NCI-H510A (cell line): Measurements from ENCODE around the gene PPP2R2C.

Source experiments
- DNase-seq: peaks from one replicate; lab custom pipeline; 2025; lab: John Stamatoyannopoulos, UW

The PPP2R2C gene

GRCh38 chr4:6327220-6327917 lies 145.0 kb downstream of the PPP2R2C start:
- no peak for DNase-seq

DNA sequence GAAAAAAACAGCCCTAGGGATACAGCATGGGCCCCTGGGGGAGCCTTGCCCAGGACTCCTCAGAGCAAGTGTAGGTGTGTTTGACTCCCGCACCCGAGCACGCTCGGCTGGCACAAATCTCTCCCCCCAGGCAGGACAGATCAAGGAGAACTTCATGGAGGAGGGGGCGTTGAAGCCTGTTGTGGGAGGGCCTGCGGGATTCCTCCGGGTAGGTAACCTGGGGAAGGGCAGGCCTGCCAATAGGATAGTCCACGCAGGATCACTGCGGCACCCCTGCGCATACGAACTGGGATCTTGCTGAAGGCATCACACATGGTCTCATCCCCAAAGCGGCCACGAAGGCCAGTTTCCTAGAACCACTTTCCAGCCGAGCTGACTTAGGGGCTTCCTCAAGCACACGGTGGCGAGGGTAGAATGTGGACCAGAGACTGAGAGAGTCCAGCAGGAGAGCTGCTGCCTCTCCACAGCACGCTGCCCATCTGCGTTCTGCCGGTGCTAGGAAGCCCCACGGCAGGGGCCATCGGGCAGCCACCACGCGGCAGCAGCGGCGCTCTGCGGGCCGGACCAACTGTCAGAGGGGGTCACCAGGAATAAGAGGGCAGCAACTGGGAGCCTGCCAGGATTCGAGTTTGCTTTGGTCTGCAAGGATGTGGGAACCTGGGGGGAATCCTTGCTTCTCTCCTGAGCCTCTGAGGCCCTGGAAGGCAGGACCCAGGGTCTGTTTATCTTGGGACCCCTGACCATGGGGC lies 145.9 kb downstream of the PPP2R2C start:
- DNase-seq, result no peak

DNA sequence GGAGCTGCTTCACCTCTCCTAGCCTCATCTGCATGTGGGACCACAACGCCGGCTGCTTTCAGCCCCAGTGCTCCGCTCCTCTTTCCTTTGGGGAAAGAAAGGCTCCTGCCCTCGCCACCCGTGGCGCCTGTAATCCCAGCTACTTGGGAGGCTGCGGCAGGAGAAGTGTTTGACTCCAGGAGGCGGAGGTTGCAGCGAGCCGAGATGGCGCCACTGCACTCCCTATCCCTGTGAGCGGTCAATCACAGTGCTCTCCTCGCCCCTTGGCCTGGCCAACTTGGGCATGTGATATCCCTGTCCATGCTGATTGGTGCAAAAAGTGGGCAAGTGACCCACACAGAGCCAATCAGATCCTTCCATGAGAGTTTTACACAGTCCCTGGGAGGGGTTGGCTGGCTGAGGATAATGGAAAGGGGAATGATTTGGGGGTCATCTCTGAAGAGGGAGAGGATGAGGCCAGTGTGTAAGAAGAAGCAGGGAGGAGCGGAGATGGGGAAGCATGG lies 146.6 kb downstream of the PPP2R2C start:
- DNase-seq, result no peak

- DNase-seq, result no peak
These were observed 147.2 kb downstream of the PPP2R2C start for GRCh38 chr4:6324999-6325787.

DNA sequence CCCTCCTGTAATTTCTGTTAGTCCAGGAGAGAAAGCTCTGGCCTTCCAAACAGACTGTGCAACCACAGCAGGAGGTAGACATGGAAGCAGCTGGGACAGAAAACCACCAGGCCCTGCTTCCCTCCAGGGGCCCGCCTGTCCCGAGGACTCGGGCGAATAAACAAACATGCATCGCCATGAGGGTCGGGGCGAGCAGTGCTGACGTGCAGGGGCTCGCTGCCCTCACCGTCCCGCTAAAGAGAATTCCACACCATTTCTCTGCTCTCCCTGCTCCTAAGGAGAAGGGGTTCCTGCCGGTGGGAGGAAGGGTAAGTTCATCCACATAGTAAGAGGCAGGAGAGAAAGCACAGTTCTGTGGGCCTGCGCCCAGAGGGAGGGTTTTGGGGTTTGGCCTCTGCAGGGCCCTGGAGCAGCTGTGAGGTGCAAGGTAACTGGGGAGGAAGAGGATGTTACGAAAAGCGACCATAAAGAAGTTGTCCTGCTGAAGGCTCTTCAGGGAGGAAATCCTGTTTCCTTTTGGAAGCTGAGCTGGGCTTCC lies 147.9 kb downstream of the PPP2R2C start:
- no peak for DNase-seq

GRCh38 chr4:6322761-6323566 lies 149.4 kb downstream of the PPP2R2C start:
- DNase-seq, result no peak

DNA sequence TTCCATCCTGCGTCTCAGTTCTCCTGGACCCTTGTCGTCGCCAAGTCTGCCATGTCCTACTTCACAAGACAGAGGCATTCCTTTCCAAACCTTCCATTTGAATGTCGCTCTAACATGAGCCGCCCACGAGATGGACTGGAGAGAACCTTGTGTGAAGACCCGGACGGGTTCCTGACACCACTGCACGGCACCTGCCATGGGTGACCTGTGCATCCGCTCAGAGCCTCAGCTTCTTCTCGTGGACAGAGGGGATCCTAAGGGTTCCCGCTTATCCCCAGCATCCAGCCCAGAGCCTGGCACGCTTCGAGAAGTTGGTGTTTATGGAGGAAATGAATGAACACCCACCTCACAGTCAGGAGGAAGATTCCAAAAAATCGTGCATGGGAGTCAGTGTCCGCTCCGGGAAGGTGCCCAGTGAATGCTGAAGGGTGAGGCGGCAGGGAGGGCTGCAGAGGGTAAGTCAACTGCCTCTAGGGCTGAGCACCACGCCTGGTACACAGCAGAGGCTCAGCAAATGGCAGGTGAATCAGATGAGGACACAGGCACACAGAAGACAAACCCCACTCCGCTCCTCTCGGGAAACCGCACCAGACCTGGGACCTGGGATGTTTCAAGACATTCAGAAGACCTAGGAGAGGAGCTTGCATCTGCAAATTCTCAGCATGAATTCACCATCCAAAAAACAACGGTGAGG lies 150.2 kb downstream of the PPP2R2C start:
- no peak for DNase-seq

DNA sequence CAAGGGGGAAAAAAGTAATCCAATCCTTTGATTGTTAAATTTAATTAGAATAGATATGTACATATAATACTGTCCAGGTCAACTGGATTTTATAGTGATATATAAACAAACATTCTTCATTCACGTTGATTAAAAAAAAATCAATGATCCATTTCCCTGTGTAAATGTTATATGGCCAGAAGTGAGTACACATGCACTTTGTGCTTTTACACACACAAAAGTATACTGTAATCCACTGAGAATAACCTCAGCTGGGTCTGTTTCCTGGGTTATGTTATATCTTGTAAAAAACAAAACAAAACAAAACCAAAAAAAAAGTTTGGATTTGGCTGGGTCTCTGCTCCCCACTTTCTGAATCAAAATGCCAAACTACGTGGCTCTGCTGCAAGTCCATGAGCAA lies 151.1 kb downstream of the PPP2R2C start:
- no peak for DNase-seq

DNA sequence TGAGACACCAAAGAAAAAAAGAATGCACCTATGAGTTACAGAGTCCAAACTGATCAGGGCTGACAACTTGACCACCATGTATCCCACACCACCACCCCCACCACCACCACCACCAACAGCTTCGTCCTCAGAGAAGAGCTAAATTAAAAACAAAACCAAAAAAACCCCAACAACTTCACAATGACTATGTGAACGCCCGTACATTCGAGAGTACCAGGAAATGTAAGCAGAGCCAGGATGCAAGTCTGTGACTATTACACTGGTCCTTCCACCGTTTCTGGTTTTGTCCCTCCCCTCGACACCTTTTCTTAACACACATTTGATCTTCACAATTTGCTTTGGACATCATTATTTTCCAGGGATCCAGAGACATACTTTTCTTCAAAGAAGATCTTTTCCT lies 151.8 kb downstream of the PPP2R2C start:
- DNase-seq, result no peak

GRCh38 chr4:6319530-6320150 lies 152.8 kb downstream of the PPP2R2C start:
- no peak for DNase-seq

DNA sequence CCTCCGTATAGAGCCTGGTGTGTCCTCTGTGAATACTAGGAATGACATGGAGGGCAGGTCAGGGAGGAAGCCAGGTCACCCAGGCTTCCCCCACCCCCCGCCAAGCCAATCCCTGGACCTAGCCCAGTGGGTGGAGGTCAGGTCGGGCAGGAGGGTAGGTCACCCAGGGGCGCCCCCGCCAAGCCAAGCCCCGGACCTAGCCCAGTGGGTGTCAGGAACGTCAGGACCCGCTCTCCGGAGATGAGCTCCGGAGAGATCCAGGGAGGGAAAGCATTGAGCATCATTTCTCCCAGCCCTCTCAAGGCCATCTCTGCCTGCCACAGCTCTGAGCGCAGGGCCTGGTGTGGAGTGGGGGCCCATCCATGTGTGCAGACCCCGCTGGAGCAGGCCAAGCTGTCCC lies 154.2 kb downstream of the PPP2R2C start:
- no peak for DNase-seq

DNA sequence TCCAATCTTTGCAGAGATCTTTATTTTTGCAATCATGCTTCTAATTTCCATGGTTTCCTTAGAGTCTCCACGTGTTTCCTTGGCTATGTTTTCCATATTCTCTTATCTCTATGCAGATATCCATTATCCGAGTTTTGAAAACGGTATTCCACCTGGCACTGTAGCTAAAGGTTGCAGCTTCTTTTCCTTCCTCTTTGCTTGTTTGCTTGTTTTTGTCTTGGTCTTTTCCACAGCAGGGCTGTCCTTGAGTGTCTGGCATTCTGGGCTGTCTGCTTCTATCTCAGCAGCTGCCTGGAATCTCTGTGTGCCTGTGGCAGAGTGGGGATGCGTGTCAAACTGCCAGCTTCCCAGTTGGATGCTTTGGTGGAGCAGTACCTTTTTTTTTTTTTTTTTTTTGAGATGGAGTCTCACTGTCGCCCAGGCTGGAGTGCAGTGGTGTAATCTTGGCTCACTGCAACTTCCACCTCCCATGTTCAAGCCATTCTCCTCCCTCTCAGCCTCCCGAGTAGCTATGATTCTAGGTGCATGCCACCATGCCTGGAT lies 155.9 kb downstream of the PPP2R2C start:
- DNase-seq, result no peak

- DNase-seq, result no peak
These were observed 159.2 kb downstream of the PPP2R2C start for GRCh38 chr4:6313216-6313615.

- DNase-seq, result no peak
These were observed 162.6 kb downstream of the PPP2R2C start for GRCh38 chr4:6309777-6310176.

DNA sequence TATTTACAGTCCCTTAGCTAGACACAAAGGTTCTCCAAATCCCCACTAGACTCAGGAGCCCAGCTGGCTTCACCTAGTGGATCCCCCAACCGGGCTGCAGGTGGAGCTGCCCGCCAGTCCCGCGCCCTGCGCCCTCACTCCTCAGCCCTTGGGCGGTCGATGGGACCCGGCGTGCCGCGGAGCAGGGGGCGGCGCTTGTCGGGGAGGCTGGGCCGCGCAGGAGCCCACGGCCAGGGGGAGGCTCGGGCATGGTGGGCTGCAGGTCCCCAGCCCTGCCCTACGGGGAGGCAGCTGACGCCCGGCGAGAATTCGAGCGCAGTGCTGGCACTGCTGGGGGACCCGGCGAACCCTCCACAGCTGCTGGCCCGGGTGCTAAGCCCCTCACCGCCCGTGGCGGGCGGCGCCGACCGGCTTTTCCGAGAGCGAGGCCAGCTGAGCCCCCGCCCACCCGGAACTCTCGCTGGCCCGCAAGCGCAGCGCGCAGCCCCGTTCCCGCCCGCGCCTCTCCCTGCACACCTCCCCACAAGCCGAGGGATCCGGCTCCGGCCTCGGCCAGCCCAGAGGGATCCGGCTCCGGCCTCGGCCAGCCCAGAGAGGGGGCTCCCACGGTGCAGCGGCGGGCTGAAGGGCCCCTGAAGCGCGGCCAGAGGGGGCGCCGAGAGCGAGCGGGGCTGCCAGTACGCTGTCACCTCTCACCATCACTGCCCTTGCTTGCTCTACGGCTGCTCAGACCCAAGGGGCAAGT lies 163.3 kb downstream of the PPP2R2C start:
- DNase-seq, result no peak

DNA sequence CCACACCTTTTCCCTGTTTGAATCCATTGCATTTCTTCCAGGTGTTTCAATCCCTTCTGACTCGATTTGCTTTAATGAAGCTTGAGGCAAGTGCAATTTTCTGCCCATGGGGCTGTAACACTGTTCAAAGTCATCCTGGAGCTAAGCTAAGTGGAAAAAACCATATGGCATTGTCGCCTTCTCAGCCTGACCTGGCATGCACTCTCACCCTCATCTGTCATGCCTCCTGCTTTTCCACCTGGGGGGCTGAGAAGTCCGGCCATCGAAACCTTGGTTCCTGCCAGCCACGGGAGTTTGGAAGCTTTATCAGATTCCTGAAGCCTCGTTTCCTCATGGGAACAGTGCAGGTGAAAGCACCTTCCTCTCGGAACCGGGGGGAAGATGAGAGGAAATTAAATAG lies 164.5 kb downstream of the PPP2R2C start:
- DNase-seq, result no peak

GRCh38 chr4:6307230-6307629 lies 165.2 kb downstream of the PPP2R2C start:
- DNase-seq, result no peak

- no peak for DNase-seq
These were observed 166.1 kb downstream of the PPP2R2C start for GRCh38 chr4:6306299-6306698.

GRCh38 chr4:6303943-6304342 lies 168.5 kb downstream of the PPP2R2C start:
- no peak for DNase-seq
